GM18870 (cell line): Measurements from ENCODE around the gene CDCA4.
A peak's percentile ranks its signal among the peaks of the same experiment; 100 is the strongest.

Experiments
- ATAC-seq: cut with Tn5 transposase; IDR thresholded peaks from one replicate; pipeline ENCODE4 v1.9.1; 2021; ENCODE audit warnings: moderate library complexity; ENCODE audit not compliant: unreplicated experiment

The CDCA4 gene

DNA sequence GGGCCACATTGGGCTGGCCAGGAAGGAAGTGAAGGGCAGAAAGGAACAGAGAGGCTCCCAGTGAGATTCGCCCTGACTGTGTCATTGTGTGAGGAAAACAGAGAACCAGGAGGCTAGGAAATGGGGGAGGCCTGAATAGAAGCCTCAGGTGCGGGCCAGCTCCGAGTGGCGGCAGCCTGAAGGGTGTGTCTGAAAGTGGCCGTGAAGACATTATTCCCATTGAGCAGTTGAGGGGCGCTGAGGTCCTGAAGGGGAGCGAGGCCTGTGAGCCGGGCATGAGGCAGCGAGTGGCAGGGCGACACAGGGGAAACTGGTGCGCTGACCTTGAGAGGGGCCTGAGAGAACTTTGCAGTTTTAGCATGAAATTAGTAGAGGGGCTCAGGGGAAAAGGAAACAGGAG lies 28.4 kb downstream of the CDCA4 start:
- no peak for ATAC-seq

DNA sequence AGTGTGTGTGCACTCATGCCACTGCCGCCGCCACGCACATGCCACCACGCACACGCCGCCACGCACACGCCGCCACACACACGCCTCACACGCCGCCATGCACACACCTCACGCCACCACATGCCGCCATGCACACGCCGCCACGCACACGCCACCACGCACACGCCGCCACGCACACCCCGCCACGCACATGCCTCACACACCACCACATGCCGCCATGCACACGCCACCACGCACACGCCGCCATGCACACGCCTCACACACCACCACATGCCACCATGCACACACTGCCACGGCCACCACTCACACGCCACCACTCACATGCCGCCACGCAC lies 29.0 kb downstream of the CDCA4 start:
- no peak for ATAC-seq

DNA sequence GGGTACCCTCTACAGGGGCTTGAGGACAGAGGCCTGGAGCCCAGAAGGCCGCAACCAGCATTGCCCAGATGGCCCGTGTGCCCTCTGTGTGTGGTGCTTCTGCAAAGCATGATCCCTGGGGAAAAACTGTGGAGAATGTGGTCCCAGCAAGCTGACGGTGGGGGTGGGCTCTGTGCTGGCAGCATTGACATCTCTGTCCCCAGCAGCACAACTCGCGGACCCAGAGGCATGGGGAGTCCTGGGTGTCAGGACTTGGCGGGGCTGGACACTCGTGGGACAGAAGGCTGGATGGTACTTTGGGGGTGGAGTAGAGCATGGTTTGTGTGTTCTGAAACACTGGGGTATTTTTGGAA lies 31.0 kb downstream of the CDCA4 start:
- no peak for ATAC-seq

DNA sequence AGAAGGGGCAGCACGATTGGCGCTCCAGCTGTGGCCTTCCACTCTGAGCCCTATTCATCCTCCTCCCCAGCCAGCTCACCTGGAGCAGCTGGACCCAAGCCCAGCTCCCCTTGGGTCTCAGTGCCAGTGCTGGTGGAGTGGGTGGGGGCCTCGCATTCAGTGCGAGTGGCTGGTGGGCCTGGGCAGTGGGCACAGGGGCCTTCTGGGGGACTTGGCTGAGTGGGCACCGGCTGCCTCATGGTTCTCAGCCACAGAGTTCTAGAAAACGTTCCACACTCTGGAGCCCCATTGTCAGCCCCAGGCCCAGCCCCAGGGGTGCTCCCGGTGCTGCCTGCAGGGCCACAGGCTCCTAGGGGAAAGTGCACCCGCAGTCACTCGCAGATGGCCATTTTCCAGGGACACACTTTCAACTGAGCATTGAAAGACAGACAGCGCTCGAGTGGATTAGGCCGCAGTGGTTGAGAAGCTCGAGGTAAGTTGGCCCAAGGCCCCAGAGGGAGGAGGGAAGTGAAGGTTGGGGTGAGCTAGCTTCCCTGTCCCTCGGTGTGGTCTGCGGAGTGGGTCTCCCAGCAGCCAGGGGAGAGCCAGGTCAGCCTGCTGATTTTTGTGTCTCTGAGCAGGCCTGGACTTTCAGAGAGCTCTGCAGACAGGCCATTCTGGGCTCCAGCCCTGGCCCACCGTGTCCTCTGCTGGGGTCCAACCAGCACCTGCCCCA lies 31.5 kb downstream of the CDCA4 start:
- no peak for ATAC-seq

DNA sequence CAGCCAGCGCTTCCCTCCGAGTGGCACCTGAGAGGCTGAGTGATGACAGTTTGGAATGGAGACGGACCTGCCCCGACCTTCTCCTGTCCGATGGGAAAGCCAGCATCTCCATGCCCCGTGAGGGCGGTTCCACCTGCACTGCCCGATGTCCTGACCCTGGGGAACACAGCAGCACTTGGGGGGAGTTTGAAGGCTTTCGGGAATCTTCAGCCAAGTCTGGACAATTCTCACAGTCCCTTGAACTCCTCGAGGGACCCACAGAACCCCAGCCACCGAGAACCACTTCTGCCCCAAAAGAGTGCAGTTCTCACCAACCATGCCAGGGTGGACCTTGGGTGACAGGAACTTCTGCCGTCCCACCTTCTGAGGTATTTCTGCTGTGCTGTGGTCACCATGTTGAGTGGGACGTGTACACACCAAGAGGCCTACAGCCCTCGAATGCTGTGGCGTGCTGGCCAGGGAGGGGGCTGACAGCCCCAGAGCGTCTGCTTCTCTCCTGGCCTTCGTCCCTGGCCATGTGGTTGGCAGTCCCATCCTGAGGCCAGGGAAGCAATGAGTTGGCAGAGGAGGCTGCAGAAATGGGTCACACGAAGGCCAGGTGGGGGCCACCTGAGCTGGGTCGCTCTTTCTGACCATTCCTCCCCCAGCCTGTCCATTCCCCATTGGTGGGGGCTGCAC lies 34.3 kb downstream of the CDCA4 start:
- no peak for ATAC-seq

DNA sequence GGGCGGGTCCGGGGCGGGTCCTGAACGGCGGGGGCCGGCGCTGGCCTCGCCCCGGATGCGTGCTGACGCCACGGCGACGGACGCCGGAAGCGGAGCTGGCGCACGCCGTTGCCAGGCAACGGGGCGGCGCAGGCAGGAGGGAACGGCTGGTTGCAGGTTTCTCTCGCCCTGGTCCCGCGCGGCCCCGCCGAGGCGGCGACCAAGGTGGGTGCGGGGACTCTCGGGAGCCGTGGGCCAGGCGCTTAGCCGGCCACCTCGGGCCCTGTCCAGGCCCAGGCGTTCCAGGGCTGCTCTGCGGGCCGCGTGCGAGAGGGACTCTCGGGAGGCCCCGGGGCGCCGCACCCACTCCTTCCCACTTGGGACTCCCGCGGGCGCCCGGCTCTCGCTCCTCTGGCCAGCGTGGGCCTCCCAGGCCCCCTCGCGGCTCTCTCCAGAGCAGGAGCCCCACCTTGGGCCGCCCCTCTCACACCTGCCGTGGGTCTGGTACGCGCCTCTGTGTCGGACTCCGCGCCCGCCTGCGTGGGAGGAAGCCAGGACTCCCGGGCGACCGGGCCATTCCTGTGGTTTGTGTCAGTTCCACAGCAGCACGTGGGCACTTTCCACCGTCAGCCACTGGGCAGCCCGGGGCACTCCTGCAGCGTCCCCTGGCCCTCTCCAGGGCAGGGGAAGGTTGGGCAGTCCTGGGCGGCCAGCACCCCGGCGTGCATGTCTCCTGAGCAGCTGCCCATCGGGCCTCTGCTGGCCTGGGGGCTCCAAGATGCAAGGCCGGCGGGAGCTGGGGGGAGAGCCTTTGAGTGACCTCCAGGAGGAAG lies 35.0 kb downstream of the CDCA4 start, which contains the start of gene CLBA1:
TSS of gene CLBA1 (plus strand) at position 114 of the 812 bp plus-strand sequence. CDS start at position 758, 644 bp downstream.
- ATAC-seq = peak; percentile 54

DNA sequence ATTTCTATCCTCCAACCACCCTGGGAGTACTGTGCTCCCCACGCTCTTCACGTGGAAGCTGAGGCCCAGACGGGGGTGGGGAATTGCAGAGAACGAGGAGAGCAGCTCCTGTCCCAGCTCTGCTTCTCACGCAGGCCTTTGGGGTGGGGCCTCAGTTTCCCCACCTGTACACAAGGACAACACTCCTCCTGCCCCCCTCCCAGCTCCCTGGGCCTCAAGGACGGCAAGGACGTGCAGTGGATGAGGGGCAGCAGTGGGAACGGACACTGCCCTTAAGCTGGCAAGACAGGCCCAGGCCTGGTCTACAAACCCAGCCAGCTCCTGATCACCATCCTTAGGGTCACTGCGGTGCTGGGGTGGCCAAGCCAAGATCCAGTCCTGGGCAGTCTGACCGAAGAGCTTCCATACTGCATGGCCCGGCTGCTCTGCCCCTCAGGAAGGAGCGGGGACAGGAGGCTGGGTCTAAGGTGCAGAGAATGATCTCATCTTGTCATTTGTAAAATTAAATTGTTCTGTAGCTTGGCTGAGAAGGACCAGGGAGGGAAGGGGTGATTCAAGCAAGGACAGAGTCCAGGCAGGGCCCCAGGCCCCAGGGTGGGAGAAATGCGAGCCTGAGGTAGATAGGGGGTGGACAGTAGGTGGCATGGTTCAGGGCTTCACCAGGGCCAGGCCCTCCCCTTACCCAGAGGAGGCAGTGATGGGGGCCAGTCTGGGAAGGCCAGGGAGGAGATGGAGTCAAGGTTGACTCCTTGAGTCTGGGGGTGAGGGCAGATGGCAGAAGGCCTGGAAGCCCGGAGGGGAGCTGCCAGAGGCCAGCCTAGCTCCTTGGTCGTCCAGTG lies 36.6 kb downstream of the CDCA4 start:
- no peak for ATAC-seq

DNA sequence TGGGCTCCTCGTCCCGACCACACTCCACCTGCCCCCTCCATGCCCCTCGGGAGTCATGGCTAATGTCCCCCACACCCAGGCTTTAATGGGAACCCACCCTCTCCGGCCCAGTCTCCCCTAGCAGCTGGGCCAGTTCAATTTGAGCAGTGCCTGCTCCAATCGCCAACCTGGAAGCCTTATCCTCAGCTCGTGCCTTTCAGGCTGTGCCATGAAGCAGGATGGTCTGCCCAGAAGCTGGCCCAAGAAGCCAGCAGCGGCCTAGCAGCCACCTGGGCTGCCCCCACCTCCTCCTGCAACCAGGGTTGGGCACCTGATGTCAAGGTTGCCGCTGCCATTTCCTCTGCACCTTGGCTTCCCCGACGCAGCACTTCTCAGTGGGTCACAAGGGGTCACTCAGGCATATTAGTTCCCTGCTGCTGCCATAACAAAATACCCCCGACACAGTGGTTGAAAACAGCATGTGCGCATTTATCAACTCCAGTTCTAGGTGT lies 37.6 kb downstream of the CDCA4 start:
- ATAC-seq = no peak

DNA sequence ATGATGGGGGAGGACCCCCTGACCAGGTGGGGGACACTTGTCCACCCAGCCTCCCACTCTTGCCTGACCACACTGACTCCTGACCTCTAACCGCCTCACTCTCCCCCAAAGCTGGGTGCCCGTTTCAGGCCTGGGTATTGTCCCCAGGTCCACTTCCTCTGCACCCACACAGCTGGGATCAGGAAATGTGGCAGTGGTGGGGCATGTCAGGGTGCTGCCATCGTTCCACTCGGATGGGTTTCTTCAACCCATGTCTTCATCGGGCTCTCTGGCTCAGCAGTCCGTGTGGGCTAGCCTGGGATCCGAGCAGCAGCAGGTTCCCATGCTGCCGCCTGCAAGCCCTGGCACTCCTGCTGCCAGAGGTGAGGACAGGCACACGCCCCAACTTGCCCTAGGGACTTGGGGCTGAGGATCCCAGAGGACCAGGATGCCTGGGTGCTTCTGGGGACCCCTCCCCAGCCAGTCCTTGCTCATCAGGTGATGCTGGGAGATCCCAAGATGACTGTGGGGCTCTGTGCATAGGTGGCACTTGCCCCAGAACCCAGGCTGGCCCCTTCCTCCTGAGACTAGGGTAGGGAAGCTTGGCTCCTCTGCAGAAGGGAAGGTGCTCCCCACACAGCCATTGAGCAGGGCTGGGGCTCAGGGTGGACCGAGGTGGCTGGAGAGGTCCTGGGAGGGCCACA lies 38.2 kb downstream of the CDCA4 start:
- ATAC-seq = no peak

DNA sequence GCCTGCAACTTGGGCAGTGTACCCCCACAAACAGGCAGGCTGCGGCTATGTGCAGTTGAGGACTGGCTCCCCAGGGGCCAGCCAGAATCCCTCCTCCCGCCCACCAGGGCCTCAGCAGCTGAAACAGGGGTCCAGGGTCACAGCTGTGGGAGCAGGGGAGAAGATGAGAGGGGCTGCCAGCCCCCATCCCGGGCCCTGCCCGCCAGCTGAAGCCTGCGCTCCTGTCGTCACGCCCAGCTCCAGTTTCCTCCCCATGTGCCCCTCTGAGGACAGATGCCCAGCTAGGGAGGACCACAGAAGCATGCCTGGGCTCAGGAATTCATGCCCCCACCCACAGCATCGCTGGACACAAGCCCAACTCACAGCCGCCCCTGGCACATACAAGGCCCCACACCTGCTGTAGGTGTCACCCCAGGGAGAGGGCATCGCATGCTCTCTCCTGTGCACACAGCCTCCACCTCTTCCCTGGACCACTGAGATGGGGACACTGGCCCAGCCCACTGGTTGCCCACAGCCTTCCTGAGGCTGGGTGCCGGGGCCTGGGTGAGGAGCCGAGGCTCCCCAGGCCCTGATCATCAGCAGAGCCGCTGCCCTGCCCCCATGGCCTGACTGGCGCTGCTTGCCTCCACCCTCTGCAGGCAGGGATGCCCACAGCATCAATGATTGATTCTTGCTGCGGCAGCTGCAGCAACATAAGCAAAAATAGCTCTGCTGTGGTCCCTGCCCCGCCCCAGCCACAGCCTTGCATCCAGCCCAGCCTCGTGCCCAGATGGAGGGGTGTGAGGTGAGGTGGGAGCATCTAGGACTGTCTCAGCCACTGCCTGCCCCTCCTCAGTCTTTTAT lies 39.0 kb downstream of the CDCA4 start:
- ATAC-seq = no peak

DNA sequence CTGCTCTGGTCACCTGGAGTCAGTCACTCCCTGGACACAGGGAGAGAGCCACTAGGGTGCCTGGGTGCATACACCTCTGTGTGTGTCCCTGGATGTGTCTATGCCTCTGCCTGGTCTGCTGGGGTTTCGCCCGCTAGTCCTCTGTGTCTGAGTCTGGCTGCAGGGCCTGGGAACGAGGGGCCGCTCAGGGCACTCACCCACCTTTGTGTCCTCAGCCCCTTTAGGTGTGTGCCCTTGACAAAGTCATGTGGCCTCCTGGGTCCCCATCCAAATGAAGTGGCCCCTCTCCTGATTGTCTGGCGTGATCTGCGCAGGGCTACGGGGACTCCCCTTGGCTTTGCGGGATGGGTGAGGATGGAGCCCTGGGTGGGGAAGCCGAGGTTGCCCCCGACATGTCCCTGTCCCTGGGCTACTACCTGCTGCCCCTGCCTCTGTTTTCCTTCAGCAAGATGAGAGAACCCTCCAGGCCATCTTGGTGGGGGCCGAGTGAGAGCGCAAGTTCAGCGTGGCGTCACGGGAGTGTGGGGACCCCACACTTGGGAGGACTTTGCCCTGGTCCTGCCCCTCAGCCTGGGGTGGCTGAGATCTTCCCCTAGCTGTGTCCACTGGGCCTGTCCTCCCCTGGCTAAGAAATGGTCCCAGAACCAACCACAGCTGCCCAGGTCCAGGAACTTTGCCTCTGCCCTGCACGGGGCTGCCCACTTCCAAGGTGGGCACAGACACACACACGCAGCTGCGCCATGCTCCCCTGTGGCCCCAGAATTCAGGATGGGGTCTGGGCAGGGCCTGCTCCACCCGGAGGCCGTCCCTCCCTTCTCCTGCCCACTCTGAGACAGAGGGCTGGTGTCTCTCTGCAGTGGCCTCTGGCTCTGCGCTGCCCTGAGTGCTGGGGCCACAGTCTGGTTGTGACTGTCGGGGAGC lies 40.0 kb downstream of the CDCA4 start:
- no peak for ATAC-seq

DNA sequence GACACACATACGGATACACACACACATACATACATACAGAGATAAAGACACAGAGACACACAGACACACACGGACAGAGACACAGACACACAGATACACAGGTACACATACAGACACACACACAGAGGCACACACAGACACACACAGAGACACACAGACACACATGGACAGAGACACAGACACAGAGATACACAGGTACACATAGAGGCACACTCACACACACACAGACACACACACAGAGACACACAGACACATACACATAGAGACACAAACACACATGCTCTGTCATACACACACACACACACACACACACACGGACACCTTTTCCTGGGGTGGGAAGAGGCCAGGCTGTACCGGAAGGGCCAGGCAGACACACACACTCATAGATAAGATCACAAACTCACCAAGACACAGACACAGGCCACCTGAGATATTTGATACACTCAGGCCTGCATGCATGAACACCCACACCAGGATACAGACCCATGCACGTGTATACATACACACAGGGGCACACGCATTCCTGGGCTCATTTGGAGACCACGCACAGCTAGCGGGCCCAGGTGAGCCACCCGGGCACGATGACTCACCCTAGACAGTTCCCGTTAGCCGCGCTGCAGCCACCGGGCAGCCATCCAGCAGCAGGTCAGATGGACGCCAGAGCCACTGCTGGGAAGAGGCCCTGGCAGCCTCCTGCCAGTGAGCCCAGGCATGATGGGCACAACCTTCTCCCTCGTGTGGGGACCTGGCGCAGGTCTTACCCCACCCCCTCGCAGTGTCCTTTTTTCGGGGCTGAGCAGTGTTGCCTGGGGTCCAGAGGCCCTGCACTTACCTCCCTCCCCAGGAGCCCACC lies 40.9 kb downstream of the CDCA4 start:
- ATAC-seq = no peak

DNA sequence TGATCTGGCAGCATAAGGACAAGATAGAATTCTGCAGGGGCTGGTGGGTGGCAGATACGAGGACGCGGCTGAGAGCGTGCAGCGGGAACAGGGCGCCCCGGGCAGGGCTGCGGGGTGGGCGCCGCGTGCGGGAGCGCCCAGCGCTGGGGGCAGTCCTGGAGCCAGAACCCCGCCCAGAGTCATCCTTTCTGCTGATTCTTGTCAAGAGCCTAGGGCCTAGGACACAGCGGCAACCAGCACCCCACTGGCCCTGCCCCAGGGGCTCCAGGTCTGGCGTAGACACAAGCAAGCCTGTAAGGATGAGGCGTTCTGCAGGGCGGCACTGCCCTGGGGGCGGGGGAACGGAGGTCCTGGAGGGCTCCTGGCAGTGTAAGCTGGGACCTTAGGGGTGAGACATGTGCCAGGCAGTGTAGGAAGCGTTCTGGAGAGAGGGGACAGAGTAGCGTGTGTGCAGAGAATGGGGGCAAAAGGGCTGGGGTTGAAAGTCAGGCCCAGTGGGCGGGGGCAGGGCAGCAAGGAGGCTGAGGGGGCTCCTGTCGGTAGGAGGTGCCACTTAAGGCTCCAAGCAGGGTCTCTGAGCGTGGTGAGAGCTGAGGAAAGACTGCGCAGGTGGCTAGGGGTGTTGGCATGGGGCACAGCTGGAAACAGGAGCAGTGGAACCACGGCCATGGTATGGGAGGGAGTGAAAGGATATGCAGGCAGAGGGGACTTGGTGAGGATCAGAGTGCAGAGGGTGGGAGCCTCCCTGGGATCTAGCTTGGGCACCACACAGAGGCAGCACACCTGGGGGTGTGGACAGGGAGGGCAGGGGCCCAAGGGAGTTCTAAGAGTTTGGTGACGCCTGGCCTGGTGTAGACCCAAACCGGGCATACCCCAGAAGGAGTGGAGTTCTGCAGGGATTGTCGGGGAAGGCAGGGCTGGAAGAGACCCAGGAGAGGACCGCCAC lies 41.9 kb downstream of the CDCA4 start:
- ATAC-seq = no peak

DNA sequence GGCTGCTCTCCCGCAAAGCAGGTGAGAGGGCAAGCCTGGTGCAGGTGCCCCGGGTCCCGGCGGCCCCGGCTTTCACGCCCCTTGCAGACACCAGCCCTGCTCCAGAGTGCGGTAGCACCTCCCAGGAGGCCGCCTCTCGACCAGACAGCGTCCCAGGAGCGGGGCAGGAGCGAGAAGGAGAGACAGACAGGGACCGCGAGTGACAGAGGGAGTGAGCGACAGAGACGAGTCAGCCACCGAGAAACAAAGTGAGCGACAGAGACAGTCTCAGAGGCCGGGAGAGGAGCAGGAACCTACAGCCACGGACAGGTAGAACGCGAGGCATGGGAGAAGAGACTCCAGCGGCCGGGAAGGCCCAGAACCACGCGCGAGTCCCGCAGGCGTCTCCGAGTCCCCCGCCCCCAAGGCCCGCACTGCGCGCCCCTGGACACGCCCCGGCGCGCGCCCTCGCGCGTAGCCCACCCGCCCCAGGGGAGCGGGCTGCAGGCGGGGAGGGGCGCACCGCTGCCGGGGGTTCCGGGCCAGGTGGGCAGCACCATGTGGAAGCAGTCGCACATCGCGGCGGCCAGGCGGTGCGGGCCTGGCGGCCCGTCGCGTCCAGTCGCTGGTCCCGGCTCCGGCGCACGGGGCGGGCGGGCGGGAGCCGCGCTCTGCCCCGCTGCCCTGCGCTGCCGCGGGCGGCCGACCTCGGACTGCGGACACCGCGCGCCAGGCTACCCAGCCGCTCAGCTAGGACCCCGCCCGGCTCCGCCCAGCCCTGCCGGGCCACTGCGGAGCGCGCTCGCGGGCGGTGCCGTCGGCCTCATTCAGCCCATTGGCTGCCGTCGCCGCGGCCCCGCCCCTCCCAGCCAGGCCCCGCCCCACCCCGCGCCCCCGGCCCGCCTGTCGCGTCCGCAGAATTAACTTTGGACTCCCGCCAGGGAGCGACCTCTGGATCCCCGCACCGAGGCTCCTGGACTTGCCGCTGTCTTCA lies 42.9 kb downstream of the CDCA4 start, which contains the start of gene AHNAK2:
TSS of gene AHNAK2 (minus strand) at position 694 of the 973 bp plus-strand sequence. CDS start at position 557, 137 bp downstream.
- no peak for ATAC-seq
